Astrocyte of the spinal cord (primary cell): ENCODE data around the gene MYZAP.

Source experiments
- DNase-seq: peaks from one replicate; pipeline ENCODE4 v3.0.0; 2011; ENCODE audit warnings: low read depth, low spot score
- H3K4me3 ChIP-seq: 2 replicates; pipeline ENCODE4 v1.5.1; 2011; ENCODE audit warnings: low read depth, mild to moderate bottlenecking, low read length, moderate library complexity
- in situ Hi-C: cut with HindIII; loops from 2 replicates; pipeline ENCODE4 v1.10.0; 2017; ENCODE audit warnings: low sequenced_read_pairs
- TF ChIP-seq, protein P1 (sequence below): IDR thresholded peaks from 2 replicates; pipeline ENCODE4 v1.5.1; 2012; ENCODE audit warnings: low read depth, mild to moderate bottlenecking, low read length, inconsistent platforms

MYZAP gene

DNA sequence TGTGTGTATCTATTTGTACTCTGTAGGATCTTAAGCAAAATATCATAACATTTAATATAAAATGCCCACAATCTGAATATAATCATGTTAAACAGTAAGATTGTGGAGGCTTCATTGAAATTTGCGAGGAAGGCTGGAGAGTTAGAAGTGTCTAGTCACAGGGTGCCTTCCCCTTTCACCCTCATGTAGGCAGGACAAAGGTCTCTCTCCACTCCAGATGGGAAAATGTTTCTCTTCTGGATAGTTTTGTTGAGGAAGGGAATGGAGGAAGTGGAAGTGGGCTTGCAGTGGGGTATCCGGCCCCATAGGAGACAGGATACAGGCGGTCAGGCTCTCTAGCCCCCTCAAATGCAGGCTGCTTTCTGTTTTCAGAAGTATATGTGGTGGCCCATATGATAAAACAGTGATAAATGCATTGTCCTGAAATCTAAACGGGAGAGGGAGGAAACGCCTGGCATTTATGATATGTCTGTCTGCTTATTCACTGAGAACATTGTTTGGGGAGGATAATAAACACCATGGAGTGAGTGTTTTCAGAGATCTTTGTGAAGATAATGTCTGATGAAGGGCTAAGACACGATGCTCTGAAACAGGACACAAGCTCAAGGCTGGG, 13.3 kb upstream of the MYZAP start:
- TF ChIP-seq, protein P1, sequence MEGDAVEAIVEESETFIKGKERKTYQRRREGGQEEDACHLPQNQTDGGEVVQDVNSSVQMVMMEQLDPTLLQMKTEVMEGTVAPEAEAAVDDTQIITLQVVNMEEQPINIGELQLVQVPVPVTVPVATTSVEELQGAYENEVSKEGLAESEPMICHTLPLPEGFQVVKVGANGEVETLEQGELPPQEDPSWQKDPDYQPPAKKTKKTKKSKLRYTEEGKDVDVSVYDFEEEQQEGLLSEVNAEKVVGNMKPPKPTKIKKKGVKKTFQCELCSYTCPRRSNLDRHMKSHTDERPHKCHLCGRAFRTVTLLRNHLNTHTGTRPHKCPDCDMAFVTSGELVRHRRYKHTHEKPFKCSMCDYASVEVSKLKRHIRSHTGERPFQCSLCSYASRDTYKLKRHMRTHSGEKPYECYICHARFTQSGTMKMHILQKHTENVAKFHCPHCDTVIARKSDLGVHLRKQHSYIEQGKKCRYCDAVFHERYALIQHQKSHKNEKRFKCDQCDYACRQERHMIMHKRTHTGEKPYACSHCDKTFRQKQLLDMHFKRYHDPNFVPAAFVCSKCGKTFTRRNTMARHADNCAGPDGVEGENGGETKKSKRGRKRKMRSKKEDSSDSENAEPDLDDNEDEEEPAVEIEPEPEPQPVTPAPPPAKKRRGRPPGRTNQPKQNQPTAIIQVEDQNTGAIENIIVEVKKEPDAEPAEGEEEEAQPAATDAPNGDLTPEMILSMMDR, result no peak
- no peak for DNase-seq
- in situ Hi-C loops, result no loop called here

DNA sequence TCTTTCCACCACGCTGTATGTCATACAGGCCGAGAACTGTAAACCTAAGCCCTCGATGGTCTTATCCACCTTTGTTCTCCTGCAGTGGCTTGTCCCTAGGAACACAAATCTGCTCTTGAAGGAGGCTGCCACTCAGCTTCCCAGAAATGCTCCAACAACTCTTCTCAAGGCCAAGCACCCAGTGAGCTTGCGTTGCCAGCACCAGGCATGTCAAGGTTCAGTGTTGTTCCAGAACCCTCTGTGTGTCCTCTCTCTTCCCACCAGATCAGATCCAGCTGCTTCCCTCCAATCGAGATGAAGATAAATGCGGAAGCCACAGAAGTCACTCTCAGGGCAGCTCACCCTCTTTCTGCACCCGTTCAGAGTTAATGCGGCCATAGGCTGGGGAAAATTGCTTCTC, 11.3 kb upstream of the MYZAP start:
- in situ Hi-C loops, result no loop called here
- no peak overlapping the region for H3K4me3 ChIP-seq
- DNase-seq, result no peak
- TF ChIP-seq, protein P1, result no peak

More for the DNA sequence above, 13.3 kb upstream of the MYZAP start:
- no peak overlapping the region for H3K4me3 ChIP-seq

DNA sequence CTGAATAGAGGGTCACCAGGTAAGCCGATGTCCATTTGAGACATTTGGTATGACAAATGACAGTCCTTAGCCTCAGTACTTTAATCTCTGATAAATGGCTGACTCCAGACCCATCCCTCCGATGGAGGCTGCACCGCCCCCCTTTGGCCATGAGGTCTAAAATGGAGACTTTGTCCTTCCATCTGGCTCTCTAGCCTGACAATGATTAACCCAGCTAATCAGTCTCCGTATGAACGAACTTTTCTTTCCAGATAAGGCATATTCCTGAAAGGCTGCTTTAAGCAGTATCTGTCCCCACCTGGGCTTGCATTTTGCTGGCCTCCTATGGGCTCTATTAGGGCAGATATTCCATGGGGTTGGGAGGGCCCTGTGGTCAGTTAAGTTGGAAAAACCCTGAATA, 10.8 kb upstream of the MYZAP start:
- in situ Hi-C loops, result no loop called here
- TF ChIP-seq, protein P1, result no peak
- no peak overlapping the region for H3K4me3 ChIP-seq
- DNase-seq, result no peak

DNA sequence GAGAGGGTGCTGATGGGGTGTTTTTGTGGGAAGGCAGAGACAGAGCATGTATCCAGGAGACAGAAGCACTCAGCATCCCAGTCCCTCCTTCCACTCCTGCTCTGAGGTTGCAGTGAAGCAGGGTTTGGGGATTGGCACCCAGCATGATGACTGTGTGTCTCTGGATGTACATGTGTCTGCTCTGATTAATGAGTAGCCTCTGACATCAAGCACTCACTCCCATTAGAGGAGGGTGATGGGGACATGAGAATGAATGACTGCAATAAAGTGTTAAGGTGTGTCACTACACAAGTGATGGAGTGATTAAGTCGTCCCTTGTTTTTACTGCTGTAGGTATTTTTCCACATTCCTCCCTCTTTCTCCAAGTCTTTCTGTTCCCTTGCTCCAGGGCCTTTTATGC, 9.6 kb upstream of the MYZAP start:
- H3K4me3 ChIP-seq, result no peak overlapping the region
- TF ChIP-seq, protein P1, result no peak
- no peak for DNase-seq
- in situ Hi-C loops, result no loop called here

DNA sequence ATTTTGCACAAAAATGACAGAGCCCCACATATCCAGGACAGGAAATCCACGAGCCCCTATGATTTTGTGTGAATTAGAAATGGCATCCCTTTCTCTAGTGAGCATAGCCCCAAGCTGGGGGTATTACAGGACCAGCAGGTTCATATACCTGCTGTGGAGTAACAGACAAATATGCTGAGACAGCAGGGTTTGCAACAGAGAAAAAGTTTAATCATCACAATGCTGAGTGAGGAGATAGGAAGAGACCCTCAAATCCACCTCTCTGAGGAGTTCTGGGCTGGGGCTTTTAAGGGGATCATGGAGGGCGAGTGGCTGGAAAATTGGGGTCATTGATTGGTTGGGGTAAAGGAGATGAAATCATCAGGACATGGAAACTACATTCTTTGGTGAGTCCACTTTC, 8.4 kb upstream of the MYZAP start:
- in situ Hi-C loops, result no loop called here
- H3K4me3 ChIP-seq, result no peak overlapping the region
- DNase-seq, result no peak
- TF ChIP-seq, protein P1, result no peak

DNA sequence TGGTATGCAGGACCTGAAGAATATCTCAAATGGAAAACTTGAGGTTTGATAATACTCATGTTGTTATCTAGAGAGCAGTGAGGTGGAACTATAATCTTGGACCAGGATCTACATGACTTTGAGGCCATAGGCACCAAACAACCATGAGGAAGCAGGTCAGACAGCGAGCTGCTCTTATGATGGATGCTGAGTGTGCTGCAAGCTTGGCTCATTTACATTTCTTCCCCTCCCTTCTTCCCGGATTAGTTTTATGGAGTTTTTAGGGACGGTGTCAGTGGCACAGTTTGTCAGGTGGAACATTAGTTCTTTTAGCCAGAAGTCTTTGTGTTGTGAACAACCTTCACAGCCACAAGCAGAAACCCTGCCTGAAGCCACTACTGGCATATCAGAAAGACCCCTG, 8.0 kb upstream of the MYZAP start:
- no peak overlapping the region for H3K4me3 ChIP-seq
- TF ChIP-seq, protein P1, result no peak
- in situ Hi-C loops, result no loop called here
- no peak for DNase-seq
